Erythroblast (primary cell): ENCODE data around the gene NOL9.

Source experiments
- GATA1 ChIP-seq: IDR thresholded peaks from 2 replicates; pipeline ENCODE4 v1.6.1; 2011; ENCODE audit warnings: low read depth, mild to moderate bottlenecking, control low read depth, low read length, moderate library complexity
- POLR2A ChIP-seq: IDR thresholded peaks from 2 replicates; pipeline ENCODE4 v1.6.1; 2011; ENCODE audit warnings: mild to moderate bottlenecking, low read length

DNA sequence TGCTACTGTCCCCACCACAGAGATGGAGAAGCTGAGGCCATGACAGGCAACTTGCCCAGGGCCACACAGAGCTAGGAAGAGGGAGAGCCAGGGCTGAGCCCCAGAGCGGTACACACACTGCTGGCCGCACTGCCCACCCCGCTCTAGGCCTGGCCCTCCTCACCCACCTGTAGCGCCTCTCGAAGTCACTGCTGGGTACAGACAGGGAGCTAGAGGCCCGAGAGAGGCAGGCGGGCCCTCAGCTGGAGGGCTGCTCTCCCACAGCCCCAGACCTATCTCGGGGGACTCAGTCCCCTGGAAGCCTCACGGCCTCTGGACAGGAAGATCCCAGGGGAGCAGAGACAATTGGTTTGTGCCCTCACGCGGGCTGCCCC is 45.5 kb downstream of the NOL9 start:
- TF ChIP-seq POLR2A = no peak
- no peak for TF ChIP-seq GATA1
